GM18526 (cell line): ENCODE measurements around the gene CYP27B1.

ENCODE experiments used
- POLR2A ChIP-seq: IDR thresholded peaks from 3 replicates; pipeline ENCODE4 v1.6.1; 2011; ENCODE audit not compliant: insufficient read length; ENCODE audit errors: extremely low read depth

The CYP27B1 gene

DNA sequence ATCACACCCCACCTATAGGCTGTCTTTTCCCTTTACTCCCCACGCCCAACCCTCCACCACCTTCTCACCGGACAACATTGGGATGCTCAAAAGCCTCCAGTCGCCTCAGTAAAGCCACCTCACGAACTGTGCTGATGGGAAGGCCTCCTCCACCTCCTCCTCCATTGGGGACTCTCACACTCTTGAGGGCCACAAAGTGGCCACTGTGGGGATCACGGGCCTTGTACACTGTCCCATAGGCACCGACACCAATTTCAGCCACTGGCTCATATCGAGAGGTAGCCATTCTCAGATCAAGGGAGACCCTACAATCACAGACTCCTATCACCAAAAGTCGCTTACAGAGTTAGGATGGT lies 15.5 kb downstream of the CYP27B1 start:
- TF ChIP-seq POLR2A, result no peak

GRCh38 chr12:57750561-57751431 lies 16.1 kb downstream of the CYP27B1 start:
- no peak for TF ChIP-seq POLR2A

- TF ChIP-seq POLR2A, result no peak
Observed at GRCh38 chr12:57749061-57749460, 17.8 kb downstream of the CYP27B1 start.

GRCh38 chr12:57746025-57746424 lies 20.9 kb downstream of the CYP27B1 start:
- no peak for TF ChIP-seq POLR2A

- no peak for TF ChIP-seq POLR2A
Observed at GRCh38 chr12:57745485-57745881, 21.4 kb downstream of the CYP27B1 start.

- no peak for TF ChIP-seq POLR2A
Observed at GRCh38 chr12:57744777-57745484, 21.9 kb downstream of the CYP27B1 start, which contains the start of gene TSPAN31. TSPAN31 (plus strand) TSS chr12:57745039; CDS start chr12:57745155, 116 bp downstream.

- no peak for TF ChIP-seq POLR2A
Observed at GRCh38 chr12:57744194-57744776, 22.6 kb downstream of the CYP27B1 start.

GRCh38 chr12:57743769-57744168 lies 23.1 kb downstream of the CYP27B1 start:
- no peak for TF ChIP-seq POLR2A

DNA sequence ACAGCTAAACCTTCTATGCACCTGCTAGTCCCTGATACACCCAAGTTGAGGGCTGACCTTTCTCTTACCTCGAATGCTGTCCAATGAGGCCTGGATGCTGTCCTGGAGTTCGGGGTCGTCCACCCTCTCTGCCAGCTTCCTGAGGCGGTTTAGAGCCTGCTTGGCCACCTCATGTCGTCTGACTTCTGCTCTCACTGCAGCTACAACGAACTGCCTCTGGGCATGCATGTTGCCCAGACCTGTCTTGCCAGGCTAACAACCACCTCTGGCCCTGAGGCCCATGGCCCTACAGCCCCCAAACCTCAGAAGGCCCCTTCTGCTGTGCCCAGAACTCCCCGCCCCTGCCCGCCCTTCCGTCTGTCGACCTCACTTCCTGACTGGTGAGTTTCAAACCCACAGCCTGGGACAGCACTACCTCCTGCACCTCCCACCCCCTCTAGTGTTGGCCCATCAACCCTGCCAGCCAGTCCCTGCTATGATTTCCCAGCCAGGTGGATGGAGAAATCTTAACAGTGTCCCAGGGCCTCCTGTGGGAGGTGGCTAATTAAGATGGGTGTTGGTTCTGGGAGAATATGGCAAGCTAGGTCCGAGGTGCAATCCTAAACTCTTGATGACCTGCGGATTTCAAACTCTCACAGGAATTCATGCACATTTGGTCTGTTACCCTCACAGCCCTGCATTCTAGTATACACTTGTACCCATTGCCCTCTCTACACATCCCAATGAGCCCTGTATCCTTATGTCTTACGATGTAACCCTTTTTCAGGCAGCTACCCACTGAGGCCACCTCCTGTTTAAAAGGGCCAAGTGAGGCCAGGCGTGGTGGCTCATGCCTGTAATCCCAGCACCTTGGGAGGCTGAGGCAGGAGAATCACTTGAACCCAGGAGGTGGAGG lies 24.8 kb downstream of the CYP27B1 start:
- TF ChIP-seq POLR2A, result peak; percentile 57

GRCh38 chr12:57741413-57741789 lies 25.5 kb downstream of the CYP27B1 start:
- TF ChIP-seq POLR2A, result no peak

DNA sequence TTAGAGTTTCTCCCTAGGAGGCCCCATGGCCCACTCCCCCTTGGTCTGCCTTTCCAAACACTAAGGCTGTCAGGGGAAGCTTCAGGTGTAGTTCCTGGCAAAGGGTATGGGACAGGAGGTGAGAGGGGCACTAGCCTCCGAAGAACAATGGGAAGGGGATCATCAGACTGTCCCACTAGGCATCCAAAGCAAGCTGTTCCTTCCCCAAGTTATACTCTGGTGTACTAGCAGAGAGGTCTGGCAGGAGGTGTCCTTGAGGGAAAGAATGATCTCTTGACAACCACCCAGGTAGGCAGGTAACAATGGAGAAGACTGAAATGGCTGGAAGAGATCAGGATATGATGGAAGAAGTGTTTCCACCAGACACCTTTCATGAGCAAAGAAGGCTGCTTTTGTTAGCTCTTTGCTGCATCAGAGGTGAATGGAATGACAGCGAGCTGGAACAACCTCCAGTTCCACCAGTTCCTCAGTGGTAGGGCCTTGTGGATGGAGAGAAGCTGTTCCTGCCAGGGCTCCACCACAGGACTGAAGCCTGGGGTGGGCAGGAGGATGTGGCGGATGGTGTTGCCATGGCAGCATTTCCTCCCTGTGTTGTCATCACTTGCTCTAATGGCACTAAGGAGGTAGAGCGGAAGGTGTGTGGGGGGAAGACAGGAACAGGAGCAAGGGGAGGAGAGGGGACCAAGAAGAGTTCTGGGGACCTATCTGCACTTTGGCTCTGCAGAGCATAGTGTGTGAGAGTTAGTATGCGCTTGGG lies 26.0 kb downstream of the CYP27B1 start:
- no peak for TF ChIP-seq POLR2A

- TF ChIP-seq POLR2A, result no peak
Observed at GRCh38 chr12:57739914-57740538, 26.9 kb downstream of the CYP27B1 start.

DNA sequence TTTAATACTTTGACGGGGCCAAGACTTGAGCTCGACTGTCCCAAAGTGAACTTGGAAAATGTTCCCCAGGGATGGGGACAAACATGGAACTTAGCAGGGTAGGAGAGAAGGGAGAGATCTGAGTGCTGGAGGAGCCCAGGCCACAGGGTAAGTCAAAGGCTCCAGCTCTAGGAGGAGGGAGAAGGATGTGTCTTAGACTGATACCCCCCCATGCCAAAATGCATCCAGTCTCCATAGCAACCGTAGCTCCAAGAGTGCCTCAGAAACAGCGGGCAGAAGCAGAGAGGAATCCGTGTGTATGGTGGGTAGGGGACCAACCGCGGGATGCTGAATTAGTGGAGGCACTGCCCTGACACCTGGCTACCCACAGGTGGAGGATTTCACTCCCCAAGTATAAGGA lies 27.5 kb downstream of the CYP27B1 start:
- TF ChIP-seq POLR2A, result no peak
